VCaP (cell line): Measurements from ENCODE around the gene FGD2.

Source experiments
- H3K27ac ChIP-seq: fragments of 450-650 bp; 2 replicates; pipeline ENCODE4 v1.5.1; 2017
- CTCF ChIP-seq: fragments of 450-650 bp; conservative IDR thresholded peaks from 2 replicates; pipeline ENCODE4 v1.5.1; 2017; ENCODE audit warnings: mild to moderate bottlenecking, moderate library complexity

FGD2 gene

GRCh38 chr6:37011656-37012378 is 6.4 kb downstream of the FGD2 start:
- TF ChIP-seq CTCF = no peak
- no peak overlapping the region for H3K27ac ChIP-seq

GRCh38 chr6:37013516-37014491 is 8.3 kb downstream of the FGD2 start:
- no peak for TF ChIP-seq CTCF
- no peak overlapping the region for H3K27ac ChIP-seq

GRCh38 chr6:37014667-37015066 is 9.2 kb downstream of the FGD2 start:
- no peak overlapping the region for H3K27ac ChIP-seq
- no peak for TF ChIP-seq CTCF

GRCh38 chr6:37015532-37015931 is 10.1 kb downstream of the FGD2 start:
- H3K27ac ChIP-seq = no peak overlapping the region
- TF ChIP-seq CTCF = no peak

GRCh38 chr6:37016995-37017394 is 11.5 kb downstream of the FGD2 start:
- TF ChIP-seq CTCF = no peak
- peak overlapping the region; percentile 88; the same call in 1 of the 2 replicates for H3K27ac ChIP-seq

- H3K27ac ChIP-seq = peak overlapping the region; percentile 88
- TF ChIP-seq CTCF = no peak
Observed at GRCh38 chr6:37017606-37018197, 12.2 kb downstream of the FGD2 start.
